ENCODE results near the gene TARBP2. TPM values are rescaled to one million over a fixed set of nuclear protein-coding genes. Genes with fewer than 3 reads are reported as not detected.

TARBP2 gene
- polyA plus RNA-seq, 1 of the 3 experiments (the other 2 are of a cell fraction): 57.8 TPM

- TF ChIP-seq RFX5 (IDR thresholded peaks at IDR 0.05; ENCODE audit: low read length): no peak
- no peak for TF ChIP-seq POLR2AphosphoS5 (IDR thresholded peaks at IDR 0.05; ENCODE audit: low read depth, low read length)
- TF ChIP-seq TAF1 (IDR thresholded peaks at IDR 0.05; ENCODE audit: borderline replicate concordance, low read depth, low read length): no peak
- TF ChIP-seq, protein P1, sequence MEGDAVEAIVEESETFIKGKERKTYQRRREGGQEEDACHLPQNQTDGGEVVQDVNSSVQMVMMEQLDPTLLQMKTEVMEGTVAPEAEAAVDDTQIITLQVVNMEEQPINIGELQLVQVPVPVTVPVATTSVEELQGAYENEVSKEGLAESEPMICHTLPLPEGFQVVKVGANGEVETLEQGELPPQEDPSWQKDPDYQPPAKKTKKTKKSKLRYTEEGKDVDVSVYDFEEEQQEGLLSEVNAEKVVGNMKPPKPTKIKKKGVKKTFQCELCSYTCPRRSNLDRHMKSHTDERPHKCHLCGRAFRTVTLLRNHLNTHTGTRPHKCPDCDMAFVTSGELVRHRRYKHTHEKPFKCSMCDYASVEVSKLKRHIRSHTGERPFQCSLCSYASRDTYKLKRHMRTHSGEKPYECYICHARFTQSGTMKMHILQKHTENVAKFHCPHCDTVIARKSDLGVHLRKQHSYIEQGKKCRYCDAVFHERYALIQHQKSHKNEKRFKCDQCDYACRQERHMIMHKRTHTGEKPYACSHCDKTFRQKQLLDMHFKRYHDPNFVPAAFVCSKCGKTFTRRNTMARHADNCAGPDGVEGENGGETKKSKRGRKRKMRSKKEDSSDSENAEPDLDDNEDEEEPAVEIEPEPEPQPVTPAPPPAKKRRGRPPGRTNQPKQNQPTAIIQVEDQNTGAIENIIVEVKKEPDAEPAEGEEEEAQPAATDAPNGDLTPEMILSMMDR (IDR thresholded peaks at IDR 0.05): no peak
- no peak for TF ChIP-seq SIN3A (IDR thresholded peaks at IDR 0.05; ENCODE audit: borderline replicate concordance, low read depth, low read length)
- TF ChIP-seq, protein P2, sequence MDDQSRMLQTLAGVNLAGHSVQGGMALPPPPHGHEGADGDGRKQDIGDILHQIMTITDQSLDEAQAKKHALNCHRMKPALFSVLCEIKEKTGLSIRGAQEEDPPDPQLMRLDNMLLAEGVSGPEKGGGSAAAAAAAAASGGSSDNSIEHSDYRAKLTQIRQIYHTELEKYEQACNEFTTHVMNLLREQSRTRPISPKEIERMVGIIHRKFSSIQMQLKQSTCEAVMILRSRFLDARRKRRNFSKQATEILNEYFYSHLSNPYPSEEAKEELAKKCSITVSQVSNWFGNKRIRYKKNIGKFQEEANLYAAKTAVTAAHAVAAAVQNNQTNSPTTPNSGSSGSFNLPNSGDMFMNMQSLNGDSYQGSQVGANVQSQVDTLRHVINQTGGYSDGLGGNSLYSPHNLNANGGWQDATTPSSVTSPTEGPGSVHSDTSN (IDR thresholded peaks at IDR 0.05): no peak
- TF ChIP-seq TEAD4 (IDR thresholded peaks at IDR 0.05; ENCODE audit: borderline replicate concordance, insufficient read depth): no peak
- TF ChIP-seq IRF3 (IDR thresholded peaks at IDR 0.05; ENCODE audit: low read depth, low read length): no peak
- no peak for TF ChIP-seq USF2 (IDR thresholded peaks at IDR 0.05; ENCODE audit: borderline replicate concordance, low read depth, low read length)
- TF ChIP-seq REST (IDR thresholded peaks at IDR 0.05; ENCODE audit: low read depth, low read length): no peak
- TF ChIP-seq RAD21 (IDR thresholded peaks at IDR 0.05; ENCODE audit: low read length): no peak
- TF ChIP-seq EZH2phosphoT487 (IDR thresholded peaks at IDR 0.05; ENCODE audit: borderline replicate concordance, low read depth): no peak
- TF ChIP-seq GABPA (IDR thresholded peaks at IDR 0.05; ENCODE audit: low read depth): no peak
- TF ChIP-seq CHD2 (IDR thresholded peaks at IDR 0.05; ENCODE audit: low read length, partially characterized antibody): no peak
- H3K9me3 ChIP-seq: no peaks in the 10 kb centered on the region
These were observed 31.7 kb downstream of the TARBP2 start for GRCh38 chr12:53532524-53533445.

More at GRCh38 chr12:53532524-53533445, 31.7 kb downstream of the TARBP2 start:
- DNase-seq: no peak
- Histone ChIP-seq H3K27ac (ENCODE audit: low read depth in 2 of 2, low read length in 1 of 2) (no peak overlapping the region), H3K4me2 (no peak overlapping the region), H3K27me3 (ENCODE audit: insufficient read depth) (no peaks in the 10 kb centered on the region), H3K9ac (no peak overlapping the region), H3F3A (replicated peaks; ENCODE audit: insufficient read depth) (peaks cover 3% of the 10 kb centered on the region), H3K79me2 (ENCODE audit: insufficient read depth) (no peaks in the 10 kb centered on the region; the same call in 1 of the 2 replicates), H2AFZ (ENCODE audit: low read depth) (no peak overlapping the region), H4K20me1 (ENCODE audit: insufficient read depth) (no peaks in the 10 kb centered on the region), H3K4me3 (ENCODE audit: low read depth in 2 of 2, low read length in 1 of 2) (no peak overlapping the region), H3K4me1 (ENCODE audit: control insufficient read depth in 1 of 2, insufficient read depth in 2 of 2, low read depth in 1 of 2, low read length in 1 of 2) (no peaks in the 10 kb centered on the region), H3K36me3 (replicated peaks in 1 of 2; ENCODE audit: control insufficient read depth in 1 of 2, insufficient read depth in 2 of 2, low read length in 1 of 2) (peaks cover 41 to 63% of the 10 kb centered on the region in 2 experiments), H3K9me2 (no peaks in the 10 kb centered on the region)
- ChIA-PET POLR2A (no interaction called here), CTCF (interaction anchor here (0.7 to 2.8 kb wide), 8 partner anchors 11 to 214 kb away, joined by 3 to 21 read pairs (median 5); partner anchors contain the start of gene ATP5MC2)
- 96% methylated on average over 7 of the region's 7 CpGs for WGBS (ENCODE audit: low lambda C conversion rate)

Measured in SK-N-SH (cell line).